Activated T-cell treated with anti-CD3 and anti-CD28 coated beads, Interleukin-2, amount 50 U/mL, for 48 hours (primary cell): ENCODE results near the gene IFT22.
"Not testable (repeated sequence)": the region's sequence is repeated elsewhere in the genome, so short reads cannot be mapped to it uniquely, and the experiment has no call there.

Experiments used
- DNase-seq, 2 experiments: peaks; one replicate each; pipeline ENCODE4 v3.0.0-alpha.2; 2020

The IFT22 gene

DNA sequence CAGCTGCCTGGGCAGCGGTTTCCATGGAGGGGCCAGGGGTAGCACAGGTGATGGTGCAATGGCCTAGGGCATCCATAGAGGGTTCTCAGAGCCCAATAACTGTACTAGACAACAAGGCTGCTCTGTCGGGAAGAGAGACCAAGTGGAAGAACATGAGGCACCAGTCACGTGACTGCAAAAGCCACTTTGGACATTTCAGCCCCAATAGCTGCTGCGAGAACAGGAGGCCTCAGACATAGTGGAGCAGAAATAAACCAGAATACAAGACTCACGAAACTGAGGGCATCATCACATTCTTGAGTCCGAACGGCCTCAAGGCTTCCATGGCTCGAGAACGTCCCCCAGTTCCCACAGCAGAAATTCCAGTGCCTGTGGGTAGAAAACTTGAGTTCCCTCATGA, 44.5 kb downstream of the IFT22 start:
- DNase-seq, result no peak

DNA sequence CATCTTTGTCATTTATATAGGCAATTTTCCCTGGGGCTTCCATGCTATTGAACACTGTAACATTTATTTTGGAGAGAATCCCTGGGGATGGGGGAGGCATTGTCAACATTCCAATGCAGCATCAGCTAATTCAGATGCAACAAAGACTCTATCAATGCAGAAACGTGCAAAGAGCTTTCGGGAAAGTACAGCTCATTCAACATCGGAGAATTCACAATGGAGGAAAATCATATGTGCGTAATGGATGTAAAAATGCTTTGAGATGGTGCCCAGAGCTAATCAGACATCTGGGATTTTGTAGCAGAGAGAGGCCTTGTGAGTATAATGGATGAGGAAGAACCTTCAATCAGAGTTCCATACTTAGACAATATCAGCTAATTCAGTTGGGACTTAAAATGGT, 48.4 kb downstream of the IFT22 start:
- no peak for DNase-seq

DNA sequence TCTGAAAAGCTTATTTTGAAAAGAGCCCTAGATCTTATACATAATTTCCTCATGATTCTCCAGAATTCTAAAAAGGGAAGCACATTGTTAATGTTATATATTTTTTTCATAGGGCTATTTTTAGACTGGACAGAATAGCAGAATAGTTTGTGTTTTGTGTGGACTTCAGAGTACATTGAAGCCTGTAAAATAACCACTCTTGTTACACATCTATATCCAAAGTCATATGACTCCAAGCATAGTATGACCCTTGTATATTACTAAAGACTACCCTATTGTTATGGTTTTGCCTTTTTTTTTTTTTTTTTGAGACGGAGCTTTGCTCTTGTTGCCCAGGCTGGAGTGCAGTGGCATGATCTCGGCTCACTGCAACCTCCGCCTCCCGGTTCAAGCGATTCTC, 50.6 kb downstream of the IFT22 start:
- DNase-seq, result no peak

DNA sequence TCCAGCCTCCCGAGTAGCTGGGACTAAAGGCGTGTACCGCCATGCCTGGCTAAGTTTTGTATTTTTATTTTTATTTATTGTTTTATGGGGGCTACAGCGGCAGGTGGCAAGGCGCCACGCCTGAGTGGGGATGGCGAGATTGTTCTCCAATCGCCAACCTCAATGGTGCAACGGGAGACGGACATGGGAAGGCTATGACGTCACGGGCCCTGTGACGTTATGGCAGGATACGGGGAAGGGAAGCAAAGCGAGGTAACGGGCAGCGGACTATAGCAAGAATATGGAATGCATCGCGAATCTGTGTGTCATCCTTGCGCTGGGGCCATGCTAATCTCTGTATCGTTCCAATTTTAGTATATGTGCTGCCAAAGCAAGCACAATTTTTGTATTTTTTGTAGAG, 51.9 kb downstream of the IFT22 start:
- DNase-seq, result no peak

DNA sequence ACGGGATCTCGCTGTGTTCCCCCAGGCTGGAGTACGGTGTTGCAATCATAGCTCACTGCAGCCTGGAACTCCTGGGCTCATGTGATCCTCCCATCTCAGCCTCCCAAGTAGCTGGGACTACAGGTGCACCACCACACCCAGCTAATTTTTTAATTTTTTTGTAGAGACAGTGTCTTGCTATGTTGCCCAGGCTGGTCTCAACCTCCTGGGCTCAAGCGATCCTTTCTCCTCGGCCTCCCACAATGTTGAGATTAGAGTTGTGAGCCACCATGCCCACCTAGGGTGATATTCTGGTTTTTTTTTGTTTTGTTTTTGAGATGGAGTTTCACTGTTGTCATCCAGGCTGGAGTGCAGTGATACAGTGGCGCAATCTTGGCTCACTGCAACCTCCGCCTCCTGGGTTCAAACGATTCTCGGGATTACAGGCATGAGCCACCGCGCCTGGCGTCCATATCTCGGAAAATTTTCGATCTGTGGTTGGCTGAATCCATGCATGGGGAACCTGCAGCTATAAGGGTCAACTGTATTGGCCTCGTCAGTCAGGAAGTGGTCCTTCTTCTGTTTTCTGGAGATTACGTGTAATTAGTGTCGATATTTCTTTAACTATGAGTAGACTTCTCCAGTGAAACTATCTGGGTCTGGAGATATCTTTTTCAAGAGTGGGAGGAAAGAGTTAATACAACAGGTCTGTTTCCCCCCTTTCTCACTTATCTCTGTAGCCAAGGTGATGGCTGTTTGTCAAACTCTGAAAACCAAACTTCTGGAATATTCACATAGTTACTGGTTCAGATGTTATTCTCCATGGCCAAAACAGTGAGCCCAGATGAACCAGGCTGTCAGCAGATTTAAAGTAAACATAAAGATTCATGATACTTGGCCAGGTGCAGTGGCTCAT, 55.7 kb downstream of the IFT22 start:
- no peak for DNase-seq

DNA sequence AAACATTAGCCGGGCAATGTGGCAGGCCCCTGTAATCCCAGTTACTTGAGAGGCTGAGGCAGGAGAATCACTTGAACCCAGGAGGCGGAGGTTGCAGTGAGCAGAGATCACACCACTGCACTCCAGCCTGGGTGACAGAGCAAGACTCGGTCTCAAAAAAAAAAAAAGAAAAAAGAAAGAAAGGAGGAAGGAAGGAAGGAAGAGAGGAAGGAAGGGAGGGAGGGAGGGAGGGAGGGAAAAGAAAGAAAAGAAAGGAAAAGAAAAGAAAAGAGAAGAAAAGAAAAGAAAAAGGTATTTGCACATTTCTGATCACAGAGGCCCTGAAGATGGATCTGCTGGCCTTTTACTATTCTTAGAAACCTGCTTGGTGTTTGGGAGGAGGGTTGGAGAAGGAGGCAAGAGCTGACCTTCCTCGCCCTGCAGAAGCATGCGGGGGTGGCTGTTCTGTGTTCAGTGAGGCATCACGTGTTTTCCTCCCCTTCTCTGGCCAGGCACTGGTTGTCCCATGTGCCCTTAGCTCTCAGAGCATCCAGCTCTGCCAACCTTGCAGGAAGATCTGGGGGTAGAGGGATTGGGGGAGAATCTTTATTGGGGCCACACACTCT, 57.4 kb downstream of the IFT22 start:
- not testable (repeated sequence) for DNase-seq
